Kidney (tissue), 14 donors: ENCODE results near the gene ZGLP1. TPM values are rescaled to one million over a fixed set of nuclear protein-coding genes. Genes with fewer than 3 reads are reported as not detected.
A peak's percentile ranks its signal among the peaks of the same experiment; 100 is the strongest.

ENCODE experiments used
- DNase-seq, 5 donors: peaks; one replicate each; pipeline ENCODE4 v3.0.0-alpha.2; 2013 to 2020
- FAIRE-seq: peaks from 2 replicates; lab custom pipeline; 2012; peaks lifted over from hg19 to GRCh38; lab: Jason Lieb, UNC
- H3K27ac ChIP-seq, 2 donors: one replicate each; pipeline ENCODE4 v1.7.0; 2013; ENCODE audit warnings: low read depth in 2 of 2, low read length in 2 of 2, inconsistent platforms in 1 of 2
- H3K27me3 ChIP-seq: one replicate; pipeline ENCODE4 v1.7.1; 2013; ENCODE audit warnings: low read length, inconsistent platforms; ENCODE audit not compliant: control insufficient read depth, insufficient read depth
- H3K36me3 ChIP-seq, 3 donors: one replicate each; pipeline versions ENCODE4 v1.7.0 to v1.7.1; 2013; ENCODE audit warnings: low read length in 3 of 3, control low read depth in 1 of 3, inconsistent platforms in 1 of 3; ENCODE audit not compliant: insufficient read depth in 3 of 3, control insufficient read depth in 2 of 3
- H3K4me1 ChIP-seq, 3 donors: one replicate each; pipeline versions ENCODE4 v1.7.0 to v1.7.1; 2013; ENCODE audit warnings: low read length in 3 of 3, inconsistent platforms in 1 of 3, low read depth in 1 of 3; ENCODE audit not compliant: control insufficient read depth in 2 of 3, insufficient read depth in 2 of 3
- H3K4me3 ChIP-seq, 3 donors: one replicate each; pipeline versions ENCODE4 v1.7.0 to v1.8.1; 2013; ENCODE audit warnings: low read length in 3 of 3, control low read depth in 1 of 3, inconsistent platforms in 1 of 3
- H3K9ac ChIP-seq, 3 donors: one replicate each; pipeline versions ENCODE4 v1.7.0 to v1.7.1; 2013; ENCODE audit warnings: low read length in 3 of 3, control low read depth in 1 of 3, inconsistent platforms in 1 of 3
- H3K9me3 ChIP-seq, 3 donors: one replicate each; pipeline versions ENCODE4 v1.7.0 to v1.7.1; 2013; ENCODE audit warnings: low read length in 3 of 3, control low read depth in 1 of 3, inconsistent platforms in 1 of 3; ENCODE audit not compliant: control insufficient read depth in 2 of 3, insufficient read depth in 1 of 3
- CTCF ChIP-seq: IDR thresholded peaks from 3 replicates; pipeline ENCODE4 v1.5.1; 2012; ENCODE audit warnings: mild to moderate bottlenecking, moderate library complexity, borderline replicate concordance; ENCODE audit not compliant: insufficient read depth; ENCODE audit errors: extremely low read depth
- intact Hi-C: fragments of 100-400 bp; cut with DNase I; formaldehyde crosslinking; loops from one replicate; pipeline ENCODE4 v1.11.1; 2022
- polyA plus RNA-seq: library from polyadenylated mRNA; stranded (reverse); fragments of 350-450 nt; fragmentation: Illumina TruSeq; extraction: RNeasy Lipid Tissue Mini Kit (QIAGEN cat#74804); gene quantifications from one replicate; pipeline ENCODE4 v1.2.3, GENCODE V29; 2014; ENCODE audit warnings: low read depth, low replicate concordance; ENCODE audit not compliant: insufficient read depth
- total RNA-seq: library from RNA; stranded (reverse); fragmentation: NEBNext Ultra II Directional; extraction: Animal tissue kit (Norgen Biotek cat#: 25700); gene quantifications from one replicate; pipeline ENCODE4 v1.2.1, GENCODE V29; 2021
- donor health status: control.
- donor health status: control.
- donor health status: control.
- donor health status: control.
- donor health status: control.
- donor health status: DM: yes; HTN: yes; CAD: no.
- donor health status: Normal renal cell carcinoma (clear cell type).

Gene ZGLP1
- total and polyA plus RNA-seq, 2 donors from 2014 or later = 4.6 to 5.5 TPM

GRCh38 chr19:10292206-10292788 is 17.3 kb downstream of the ZGLP1 start:
- Histone ChIP-seq H3K4me1 (peaks cover 0 to 41% (median 3%) of the 10 kb centered on the region in 3 donors), H3K9me3 (no peaks in the 10 kb centered on the region), H3K9ac (no peak overlapping the region), H3K27ac (no peak overlapping the region), H3K27me3 (peaks cover 60% of the 10 kb centered on the region), H3K4me3 (peak overlapping the region; percentile 20 to 47 (median 39)), H3K36me3 (no peaks in the 10 kb centered on the region)
- no peak for TF ChIP-seq CTCF
- intact Hi-C loops = no loop called here
- FAIRE-seq (no peak), DNase-seq (peak; percentile 76 to 97 (median 82))

- Histone ChIP-seq H3K9ac (no peak overlapping the region), H3K4me1 (peaks cover 0 to 41% (median 3%) of the 10 kb centered on the region in 3 donors), H3K4me3 (peak overlapping the region; percentile 20 to 47 (median 39)), H3K9me3 (no peaks in the 10 kb centered on the region), H3K27ac (no peak overlapping the region), H3K27me3 (peaks cover 57% of the 10 kb centered on the region), H3K36me3 (no peaks in the 10 kb centered on the region)
- intact Hi-C loops = no loop called here
- TF ChIP-seq CTCF = no peak
- DNase-seq = peak in 1 of 5 donors; percentile 76
- no peak for FAIRE-seq
These were observed 17.9 kb downstream of the ZGLP1 start for GRCh38 chr19:10291554-10292205.

GRCh38 chr19:10290876-10291553 is 18.6 kb downstream of the ZGLP1 start:
- TF ChIP-seq CTCF = no peak
- Histone ChIP-seq H3K36me3 (no peaks in the 10 kb centered on the region), H3K4me1 (peaks cover 0 to 42% (median 5%) of the 10 kb centered on the region in 3 donors), H3K9me3 (no peaks in the 10 kb centered on the region), H3K9ac (no peak overlapping the region), H3K4me3 (peak overlapping the region in 1 of 3 donors; percentile 39), H3K27ac (no peak overlapping the region), H3K27me3 (peaks cover 55% of the 10 kb centered on the region)
- FAIRE-seq (no peak), DNase-seq (peak; percentile 31 to 94 (median 37))
- intact Hi-C loops = no loop called here
